DMS153 treated with DMSO at 0.1 percent for 48 hours (cell line): Measurements from ENCODE around the gene PEPD.

Source experiments
- DNase-seq: peaks from one replicate; lab custom pipeline; 2025; ENCODE audit not compliant: unreplicated experiment; lab: John Stamatoyannopoulos, UW

PEPD gene

DNA sequence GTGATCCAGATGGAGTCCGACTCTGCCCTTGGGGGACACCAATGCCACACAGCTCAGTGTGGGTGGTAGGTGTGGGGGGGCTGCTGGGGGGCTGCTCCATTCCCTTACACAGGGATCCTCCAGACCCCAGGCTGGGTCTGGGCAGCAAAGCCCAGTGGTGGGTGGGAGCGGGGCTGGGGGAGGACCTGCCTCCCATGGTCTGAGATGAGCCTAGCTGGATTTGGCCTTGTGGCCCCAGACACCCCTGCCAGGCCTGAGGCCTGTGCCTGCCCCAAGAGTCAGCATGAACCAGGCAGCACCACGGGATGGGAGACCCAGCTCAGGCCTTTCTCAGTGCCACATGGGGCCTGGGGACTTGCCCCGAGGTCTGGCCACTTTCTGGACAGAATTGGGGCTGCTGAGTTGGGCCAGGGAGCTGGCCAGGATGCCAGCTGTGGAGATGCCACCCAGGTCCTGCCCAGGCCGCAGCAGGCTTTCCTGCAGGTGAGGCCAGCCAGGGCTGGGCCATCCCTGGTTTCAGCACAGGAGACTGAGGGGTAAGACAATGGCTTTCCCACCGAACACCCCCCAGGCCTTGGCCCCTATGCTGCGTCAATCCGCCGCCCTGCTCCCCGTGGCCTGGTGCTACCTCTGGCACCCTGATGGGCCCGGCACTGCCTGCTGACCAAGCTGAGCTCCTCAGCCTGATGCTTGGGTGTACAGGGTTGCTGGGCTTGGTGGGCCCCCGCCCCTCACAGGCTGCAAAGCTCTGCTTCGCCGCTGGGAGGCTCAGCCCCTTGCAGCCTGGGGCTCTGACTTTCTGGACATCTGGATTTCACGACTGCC is 123.8 kb downstream of the PEPD start:
- no peak for DNase-seq

DNA sequence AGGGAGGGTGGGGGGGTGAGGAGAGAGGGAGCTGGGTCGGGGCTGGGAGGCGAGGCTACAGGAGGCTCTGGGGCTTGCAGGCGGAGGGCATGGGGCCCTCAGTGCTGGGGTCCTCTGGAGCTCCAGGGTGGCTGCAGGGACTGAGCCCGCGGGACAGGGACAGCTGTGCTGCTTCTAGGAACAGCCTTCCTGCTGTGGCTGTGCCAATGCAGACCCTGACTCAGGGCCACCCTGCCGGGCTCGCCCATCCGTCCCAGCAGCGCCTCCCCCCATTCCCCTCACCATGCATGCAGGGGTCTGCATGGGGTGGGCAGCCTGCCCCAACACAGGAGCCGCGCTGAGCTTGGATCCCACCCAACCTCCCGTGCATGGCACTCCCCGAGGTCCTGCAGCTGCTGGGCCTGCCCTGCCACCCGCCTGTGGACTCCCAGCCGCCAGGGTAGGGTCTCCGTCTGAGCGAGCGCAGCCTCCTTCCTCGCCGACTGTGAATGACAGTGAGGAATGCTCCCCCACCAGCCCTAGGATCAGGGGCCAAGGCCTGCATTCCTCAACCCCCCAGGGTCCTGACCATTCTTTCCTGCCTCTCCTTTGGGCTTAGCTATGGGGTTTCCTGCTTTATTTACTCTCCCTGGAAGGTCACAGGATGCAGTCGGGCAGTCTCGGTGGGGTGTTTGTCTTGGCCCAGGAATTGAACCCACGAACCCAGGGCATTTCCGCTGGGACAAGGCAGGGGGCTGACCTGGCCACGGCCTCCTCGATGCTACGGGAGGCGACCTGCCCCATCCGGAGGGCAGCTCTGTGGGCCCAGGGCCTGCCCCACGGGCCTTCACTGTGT is 124.7 kb downstream of the PEPD start:
- DNase-seq: no peak

GRCh38 chr19:33395561-33396550 is 125.7 kb downstream of the PEPD start:
- no peak for DNase-seq

GRCh38 chr19:33394723-33395560 is 126.6 kb downstream of the PEPD start:
- no peak for DNase-seq

DNA sequence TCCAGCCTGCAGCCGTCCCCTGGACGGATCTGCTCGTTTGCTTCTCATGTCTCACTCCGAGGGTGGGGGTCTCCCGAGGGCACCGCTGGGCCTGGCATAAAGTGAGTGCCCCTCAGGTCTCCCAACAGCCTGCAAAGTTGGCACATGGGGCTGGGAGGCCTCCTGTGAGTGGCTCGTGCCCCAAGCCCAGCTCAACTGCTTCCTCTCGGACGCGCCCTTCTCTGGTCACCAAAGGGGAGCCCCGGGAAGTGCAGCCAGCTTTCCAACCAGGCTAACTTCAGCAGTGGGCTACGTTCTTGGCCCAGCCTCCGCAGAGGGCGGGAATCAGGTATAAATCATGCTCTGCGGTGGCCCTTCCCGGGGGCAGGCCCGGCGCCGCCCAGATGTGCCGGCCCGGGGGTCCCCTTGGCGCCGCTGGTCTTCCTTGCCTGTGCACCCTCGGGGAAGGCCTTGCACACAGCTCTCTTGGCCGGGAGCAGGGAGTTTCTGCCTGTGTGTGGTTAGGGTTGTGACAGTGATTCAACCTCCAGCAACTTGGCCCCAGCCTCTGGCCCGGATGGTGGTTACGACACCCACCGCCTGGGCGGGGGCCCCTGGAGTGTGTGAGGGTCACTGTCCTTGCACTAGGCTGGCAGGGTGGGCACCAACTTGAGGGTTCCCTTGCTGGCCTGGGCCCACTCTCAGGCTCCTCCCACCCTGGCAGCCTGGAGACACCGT is 127.4 kb downstream of the PEPD start:
- DNase-seq: no peak

- DNase-seq: no peak
Measured at GRCh38 chr19:33393286-33394005, 128.1 kb downstream of the PEPD start.

DNA sequence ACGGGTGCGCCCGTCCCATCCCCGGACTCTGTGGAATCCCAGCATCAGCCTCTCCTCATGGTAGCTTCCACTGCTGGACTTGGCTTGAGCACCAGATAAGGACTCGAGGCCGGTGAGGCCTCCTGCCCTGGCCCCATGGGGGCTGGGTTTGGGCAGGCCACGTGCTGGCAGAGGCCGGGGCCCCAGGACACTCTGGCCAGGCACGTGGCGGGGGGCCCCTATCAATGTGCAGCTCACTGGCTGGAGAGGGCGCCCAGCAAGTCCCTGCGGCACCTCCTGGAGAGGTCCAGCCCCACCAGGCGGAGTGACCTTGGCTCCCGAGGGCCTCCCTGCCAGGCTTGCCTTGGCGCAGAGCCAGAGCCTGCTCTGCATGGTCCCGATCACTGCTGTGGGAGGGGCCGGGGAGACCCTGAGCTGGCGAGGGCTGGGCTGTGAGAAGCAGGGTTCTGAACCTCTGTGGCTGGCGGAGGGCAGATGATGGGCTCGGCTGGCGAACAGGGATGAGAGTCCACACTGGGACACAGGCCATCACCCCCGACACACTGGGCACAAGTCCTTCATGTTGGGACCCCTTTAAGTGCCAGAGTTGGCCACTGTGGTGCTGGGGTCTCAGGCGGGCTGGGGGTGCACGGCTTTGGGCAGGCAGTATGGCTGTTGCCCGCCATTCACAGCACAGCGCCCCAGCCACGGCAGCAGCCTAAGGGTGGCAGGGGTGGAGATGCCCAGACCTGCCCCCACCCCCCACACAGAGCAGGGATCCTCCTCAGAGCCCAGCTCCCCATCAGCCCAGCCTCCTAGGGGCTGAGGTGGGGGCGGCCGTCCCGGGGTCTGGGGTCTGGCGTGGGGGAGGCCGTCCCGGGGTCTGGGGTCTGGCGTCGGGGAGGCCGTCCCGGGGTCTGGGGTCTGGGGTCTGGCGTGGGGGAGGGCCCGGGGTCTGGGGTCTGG is 129.0 kb downstream of the PEPD start:
- no peak for DNase-seq

- no peak for DNase-seq
Measured at GRCh38 chr19:33391631-33392249, 129.9 kb downstream of the PEPD start.

GRCh38 chr19:33390908-33391630 is 130.5 kb downstream of the PEPD start:
- DNase-seq: no peak

DNA sequence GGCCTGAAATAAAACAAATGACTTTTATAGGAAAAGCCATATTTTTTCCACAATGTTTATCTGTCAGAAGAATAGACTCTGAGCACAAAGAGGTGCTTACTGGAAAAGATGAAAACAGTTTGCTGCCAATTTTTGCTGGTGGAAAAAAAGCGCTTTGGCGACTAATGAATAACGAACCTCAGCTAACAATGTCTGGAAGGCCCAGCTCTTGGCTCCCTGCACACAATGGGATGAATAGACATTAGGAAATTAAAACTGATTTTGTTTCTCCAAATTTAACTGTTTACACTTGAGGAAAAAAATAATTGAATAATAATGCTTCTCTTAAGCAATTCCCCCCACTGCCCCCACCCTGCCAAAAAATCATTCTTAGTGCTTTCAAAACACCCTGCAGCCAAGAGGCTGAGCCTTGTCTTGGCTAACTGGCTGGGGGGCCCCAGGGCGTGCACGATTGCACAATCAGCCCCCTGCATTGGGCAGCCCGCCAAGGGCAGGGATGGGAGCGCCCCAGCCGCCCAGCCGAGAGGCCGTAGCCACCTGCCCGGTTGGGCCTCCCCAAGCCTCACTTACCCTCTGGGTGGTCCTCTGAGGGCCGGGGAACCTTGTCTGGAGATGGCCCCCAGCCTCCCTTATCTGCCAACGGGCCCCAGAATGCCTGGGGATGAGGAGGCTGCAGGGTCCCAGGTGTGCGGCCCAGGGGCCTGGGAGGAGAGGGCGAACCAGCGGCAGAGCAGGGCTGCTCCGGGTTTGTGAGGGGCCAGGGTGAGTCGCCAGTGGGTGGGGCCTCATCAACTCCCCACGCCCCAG is 131.3 kb downstream of the PEPD start:
- DNase-seq: no peak

- no peak for DNase-seq
Measured at GRCh38 chr19:33389421-33390100, 132.0 kb downstream of the PEPD start.

GRCh38 chr19:33388725-33389420 is 132.7 kb downstream of the PEPD start:
- no peak for DNase-seq

- DNase-seq: no peak
Measured at GRCh38 chr19:33388231-33388724, 133.3 kb downstream of the PEPD start.
